ENCODE data around the gene GRM1.

GRM1 gene

DNA sequence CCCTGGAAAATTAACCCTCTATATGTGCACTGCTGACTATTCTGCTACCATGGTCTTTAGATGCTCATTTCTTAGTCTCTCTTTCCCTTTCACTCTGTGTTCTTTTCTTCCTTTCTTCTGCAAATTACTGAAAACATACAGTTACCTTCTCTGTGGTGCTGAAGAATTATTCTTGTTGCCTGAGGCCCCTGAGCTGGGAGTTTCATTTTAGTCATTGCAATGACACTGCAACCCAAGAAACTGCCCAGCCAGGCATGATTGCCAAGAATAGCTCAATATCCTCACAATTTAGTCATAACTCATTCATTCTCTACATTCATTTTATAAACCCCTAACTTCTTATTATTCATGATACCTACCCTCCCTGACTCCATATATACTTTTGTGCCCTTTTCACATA, 269.0 kb downstream of the GRM1 start:
- no peaks in the 10 kb centered on the region for H3K27me3 ChIP-seq
- H3K27ac ChIP-seq = no peak overlapping the region
- no peaks in the 10 kb centered on the region for H3K9me3 ChIP-seq
- TF ChIP-seq, protein P1, sequence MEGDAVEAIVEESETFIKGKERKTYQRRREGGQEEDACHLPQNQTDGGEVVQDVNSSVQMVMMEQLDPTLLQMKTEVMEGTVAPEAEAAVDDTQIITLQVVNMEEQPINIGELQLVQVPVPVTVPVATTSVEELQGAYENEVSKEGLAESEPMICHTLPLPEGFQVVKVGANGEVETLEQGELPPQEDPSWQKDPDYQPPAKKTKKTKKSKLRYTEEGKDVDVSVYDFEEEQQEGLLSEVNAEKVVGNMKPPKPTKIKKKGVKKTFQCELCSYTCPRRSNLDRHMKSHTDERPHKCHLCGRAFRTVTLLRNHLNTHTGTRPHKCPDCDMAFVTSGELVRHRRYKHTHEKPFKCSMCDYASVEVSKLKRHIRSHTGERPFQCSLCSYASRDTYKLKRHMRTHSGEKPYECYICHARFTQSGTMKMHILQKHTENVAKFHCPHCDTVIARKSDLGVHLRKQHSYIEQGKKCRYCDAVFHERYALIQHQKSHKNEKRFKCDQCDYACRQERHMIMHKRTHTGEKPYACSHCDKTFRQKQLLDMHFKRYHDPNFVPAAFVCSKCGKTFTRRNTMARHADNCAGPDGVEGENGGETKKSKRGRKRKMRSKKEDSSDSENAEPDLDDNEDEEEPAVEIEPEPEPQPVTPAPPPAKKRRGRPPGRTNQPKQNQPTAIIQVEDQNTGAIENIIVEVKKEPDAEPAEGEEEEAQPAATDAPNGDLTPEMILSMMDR (IDR thresholded peaks at IDR 0.05) = no peak
- no peak overlapping the region for H3K4me3 ChIP-seq
- H3K4me1 ChIP-seq = no peaks in the 10 kb centered on the region
- DNase-seq = no peak
- intact Hi-C loops (cut with DNase I; ENCODE audit: low total_unique reads) = no loop called here
- H3K36me3 ChIP-seq = no peaks in the 10 kb centered on the region

DNA sequence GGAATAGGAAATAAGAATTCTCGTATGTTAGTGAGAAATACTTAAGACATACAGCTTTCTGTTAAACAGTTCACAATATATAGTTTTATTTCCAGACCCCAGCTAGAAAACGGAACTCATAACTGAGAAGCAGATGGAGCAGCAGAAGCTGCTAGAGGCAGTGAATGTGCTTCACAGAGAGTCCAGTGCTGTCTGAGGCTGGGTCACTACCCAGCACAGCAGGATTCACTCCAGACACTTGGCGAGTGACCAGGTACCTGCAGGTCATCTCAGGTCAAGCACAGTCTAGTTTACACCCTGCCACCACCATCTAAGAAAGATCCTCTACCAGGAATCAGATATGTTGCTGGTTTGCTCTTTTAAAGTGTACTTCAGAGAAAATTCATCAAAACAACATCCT, 271.7 kb downstream of the GRM1 start:
- intact Hi-C loops (cut with DNase I; ENCODE audit: low total_unique reads) = no loop called here
- DNase-seq = no peak
- H3K9me3 ChIP-seq = no peaks in the 10 kb centered on the region
- H3K36me3 ChIP-seq = no peaks in the 10 kb centered on the region
- no peaks in the 10 kb centered on the region for H3K27me3 ChIP-seq
- TF ChIP-seq, protein P1 (IDR thresholded peaks at IDR 0.05) = no peak
- H3K4me1 ChIP-seq = no peaks in the 10 kb centered on the region
- no peak overlapping the region for H3K4me3 ChIP-seq
- no peak overlapping the region for H3K27ac ChIP-seq

DNA sequence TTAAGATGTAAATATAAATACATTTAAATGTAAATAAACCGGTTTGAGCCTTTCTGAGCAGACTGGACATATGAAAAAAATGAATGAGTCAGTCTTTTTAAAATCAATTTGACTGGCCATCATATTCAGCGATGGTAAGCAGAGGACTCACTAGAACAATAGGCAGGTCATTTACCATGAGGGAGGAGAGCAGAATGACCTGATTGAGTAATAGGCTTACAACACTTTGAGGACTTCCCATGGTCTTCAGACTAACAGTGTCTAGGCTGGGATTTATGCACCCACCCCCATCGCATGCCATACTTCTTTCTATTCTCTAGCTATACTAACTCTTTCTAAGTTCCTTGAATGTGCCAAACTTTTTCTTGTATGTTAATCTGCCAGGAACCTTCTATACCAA, 272.9 kb downstream of the GRM1 start:
- TF ChIP-seq, protein P1 (IDR thresholded peaks at IDR 0.05) = no peak
- no peaks in the 10 kb centered on the region for H3K4me1 ChIP-seq
- no peak overlapping the region for H3K4me3 ChIP-seq
- H3K27me3 ChIP-seq = no peaks in the 10 kb centered on the region
- intact Hi-C loops (cut with DNase I; ENCODE audit: low total_unique reads) = no loop called here
- no peaks in the 10 kb centered on the region for H3K9me3 ChIP-seq
- no peaks in the 10 kb centered on the region for H3K36me3 ChIP-seq
- DNase-seq = no peak
- H3K27ac ChIP-seq = no peak overlapping the region

DNA sequence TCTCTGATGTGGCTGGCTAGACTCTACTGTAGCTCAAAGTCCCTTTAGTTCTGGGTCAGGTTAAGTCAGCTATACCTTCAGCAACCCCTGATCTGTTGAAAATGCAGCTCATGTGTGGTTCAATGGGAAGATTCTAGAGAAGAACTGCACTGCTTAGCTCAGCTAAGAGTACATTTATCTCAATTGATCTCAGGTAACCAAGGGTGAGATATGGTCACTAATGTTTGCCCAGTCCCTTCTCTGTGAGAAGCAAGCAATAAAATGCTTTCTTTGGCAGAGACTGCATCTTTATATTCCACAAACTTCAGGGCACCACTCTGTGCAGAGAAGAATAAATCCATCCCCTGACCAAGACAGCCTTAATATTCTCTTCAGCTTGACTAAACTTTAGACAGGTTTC, 274.1 kb downstream of the GRM1 start:
- H3K36me3 ChIP-seq = no peaks in the 10 kb centered on the region
- intact Hi-C loops (cut with DNase I; ENCODE audit: low total_unique reads) = no loop called here
- no peak overlapping the region for H3K27ac ChIP-seq
- no peaks in the 10 kb centered on the region for H3K27me3 ChIP-seq
- H3K4me1 ChIP-seq = no peaks in the 10 kb centered on the region
- H3K4me3 ChIP-seq = no peak overlapping the region
- DNase-seq = no peak
- TF ChIP-seq, protein P1 (IDR thresholded peaks at IDR 0.05) = no peak
- no peaks in the 10 kb centered on the region for H3K9me3 ChIP-seq

DNA sequence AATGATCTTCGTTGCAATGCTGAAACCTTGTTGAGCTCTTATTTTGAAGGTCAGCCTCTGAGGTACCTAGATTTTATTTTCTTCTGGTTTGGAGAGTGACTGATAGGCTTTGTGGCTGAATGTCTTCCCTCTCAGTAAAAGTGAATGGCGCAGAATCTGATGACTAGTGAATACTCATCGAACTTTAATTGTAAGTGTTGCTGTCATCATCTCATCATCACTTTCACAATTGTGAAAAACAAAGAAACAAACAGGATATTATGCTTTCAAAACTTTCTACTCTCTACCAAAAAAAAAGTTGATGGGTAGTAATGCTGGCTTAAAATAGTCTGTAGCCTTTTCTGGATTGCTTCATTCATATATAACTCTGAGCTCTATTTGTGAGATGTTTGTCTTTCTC, 275.3 kb downstream of the GRM1 start:
- TF ChIP-seq, protein P1 (IDR thresholded peaks at IDR 0.05) = no peak

DNA sequence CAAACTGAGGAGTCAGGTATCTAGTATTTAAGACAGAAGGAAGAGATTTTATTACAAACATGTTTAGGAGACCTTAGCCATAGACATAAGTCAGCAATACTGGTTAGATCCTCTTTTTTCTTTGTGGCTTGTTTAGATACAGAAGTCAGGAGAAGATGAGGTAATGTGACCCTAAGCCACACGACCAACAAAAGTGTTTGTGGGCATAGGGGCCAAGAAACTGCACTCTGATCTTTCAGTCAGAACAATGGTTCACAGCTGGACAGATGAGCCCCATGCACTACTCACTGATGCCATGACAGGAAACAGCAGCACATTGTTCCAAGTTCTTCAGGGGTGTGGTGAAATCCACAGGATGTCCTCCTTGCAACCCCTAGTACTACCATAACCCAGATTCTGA, 276.2 kb downstream of the GRM1 start:
- Histone ChIP-seq H3K4me1 (no peaks in the 10 kb centered on the region), H3K27me3 (no peaks in the 10 kb centered on the region), H3K36me3 (no peaks in the 10 kb centered on the region), H3K9me3 (no peaks in the 10 kb centered on the region), H3K27ac (no peak overlapping the region), H3K4me3 (no peak overlapping the region)
- DNase-seq = no peak
- intact Hi-C loops (cut with DNase I; ENCODE audit: low total_unique reads) = no loop called here
- TF ChIP-seq, protein P1 (IDR thresholded peaks at IDR 0.05) = no peak

More for the DNA sequence above, 275.3 kb downstream of the GRM1 start:
- H3K27ac ChIP-seq = no peak overlapping the region
- no peak overlapping the region for H3K4me3 ChIP-seq
- H3K36me3 ChIP-seq = no peaks in the 10 kb centered on the region
- no peaks in the 10 kb centered on the region for H3K4me1 ChIP-seq
- intact Hi-C loops (cut with DNase I; ENCODE audit: low total_unique reads) = no loop called here
- H3K27me3 ChIP-seq = no peaks in the 10 kb centered on the region
- no peak for DNase-seq
- H3K9me3 ChIP-seq = no peaks in the 10 kb centered on the region

Measured in tibial artery (tissue), 4 donors.